ENCODE measurements around the gene OASL. TPM values are rescaled to one million over a fixed set of nuclear protein-coding genes. Genes with fewer than 3 reads are reported as not detected.

OASL gene
- total and polyA plus RNA-seq, 2 donors = 0.85 to 1.0 TPM

- no peak overlapping the region for H3K4me3 ChIP-seq (ENCODE audit: low read depth, low read length)
- 66% methylated on average over 3 of the region's 3 CpGs for WGBS
- no peaks in the 10 kb centered on the region for H3K36me3 ChIP-seq (ENCODE audit: insufficient read depth)
- DNase-seq (ENCODE audit: extremely low spot score) = no peak
- no peaks in the 10 kb centered on the region for H3K4me1 ChIP-seq (ENCODE audit: insufficient read depth)
- H3K27ac ChIP-seq (ENCODE audit: low read depth) = no peak overlapping the region
Measured at GRCh38 chr12:120970310-120970709, 68.7 kb downstream of the OASL start.

Small RNAs within 50 kb of the gene (small RNA-seq; reads per million reads assigned to genes)
- gene AC079602.2 = not detected

Other genes with a start within 250 kb of the OASL start
- 40.4 TPM for gene SPPL3, start 134.9 kb downstream of the OASL start, total RNA-seq
- gene SPPL3, start 134.9 kb downstream of the OASL start, polyA plus RNA-seq = 30.5 TPM
- not detected for gene HNF1A, start 60.7 kb downstream of the OASL start, total RNA-seq
- 0.18 TPM for gene HNF1A, start 60.7 kb downstream of the OASL start, polyA plus RNA-seq
- 13.1 TPM for gene C12orf43, start 22.8 kb downstream of the OASL start, total RNA-seq
- 16.4 TPM for gene C12orf43, start 22.8 kb downstream of the OASL start, polyA plus RNA-seq
- 4.0 TPM for gene P2RX7, start 93.6 kb upstream of the OASL start, total RNA-seq
- 2.0 TPM for gene P2RX7, start 93.6 kb upstream of the OASL start, polyA plus RNA-seq
- gene P2RX4, start 170.9 kb upstream of the OASL start, total RNA-seq = 14.6 TPM
- gene P2RX4, start 170.9 kb upstream of the OASL start, polyA plus RNA-seq = 14.7 TPM

Measured in urinary bladder (tissue), 4 donors.